CD4-positive, alpha-beta memory T cell (primary cell): ENCODE data around the gene ZNF132. TPM values are rescaled to one million over a fixed set of nuclear protein-coding genes. Genes with fewer than 3 reads are reported as not detected.
A peak's percentile ranks its signal among the peaks of the same experiment; 100 is the strongest.

Source experiments
- CTCF ChIA-PET: fragments of 350-600 bp; sonication (Branson Sonifier 250); formaldehyde crosslinking; loops from one replicate; lab custom pipeline; 2021; ENCODE audit warnings: inconsistent platforms; ENCODE audit not compliant: partially characterized antibody; lab: Charles Lee
- POLR2A ChIA-PET: fragments of 350-600 bp; sonication (Branson Sonifier 250); formaldehyde crosslinking; loops from one replicate; lab custom pipeline; 2021; ENCODE audit not compliant: partially characterized antibody; lab: Charles Lee
- DNase-seq, 5 donors: peaks; one replicate each; pipeline versions ENCODE4 v3.0.0 to v3.0.0-alpha.2; 2020 to 2022; ENCODE audit warnings: mixed read lengths in 1 of 5
- H3K27ac ChIP-seq: one replicate; pipeline ENCODE4 v1.7.0; 2013; ENCODE audit warnings: low read depth, low read length
- H3K27me3 ChIP-seq: 2 replicates; pipeline ENCODE4 v1.7.0; 2013; ENCODE audit warnings: mild to moderate bottlenecking, low read length, moderate library complexity; ENCODE audit not compliant: insufficient read depth
- H3K36me3 ChIP-seq: 2 replicates; pipeline ENCODE4 v1.7.0; 2013; ENCODE audit warnings: mild to moderate bottlenecking, low read length, moderate library complexity; ENCODE audit not compliant: insufficient read depth
- H3K4me1 ChIP-seq: 2 replicates; pipeline ENCODE4 v1.7.0; 2013; ENCODE audit warnings: mild to moderate bottlenecking, low read length, moderate library complexity; ENCODE audit not compliant: insufficient read depth
- H3K4me3 ChIP-seq, 2 donors: one replicate each; pipeline ENCODE4 v1.7.0; 2013; ENCODE audit warnings: low read length in 2 of 2, mild to moderate bottlenecking in 1 of 2
- H3K9me3 ChIP-seq, 2 donors: one replicate each; pipeline ENCODE4 v1.7.0; 2013; ENCODE audit warnings: low read length in 2 of 2, control low read depth in 1 of 2; ENCODE audit not compliant: control insufficient read depth in 1 of 2
- H3K27ac Mint-ChIP-seq, 7 donors: one replicate each; pipeline ENCODE4 v1.8.0; 2020 to 2021; ENCODE audit warnings: mixed read lengths in 7 of 7, mild to moderate bottlenecking in 6 of 7, inconsistent platforms in 3 of 7, moderate library complexity in 3 of 7
- H3K27me3 Mint-ChIP-seq, 2 donors: one replicate each; pipeline ENCODE4 v1.8.0; 2020 to 2021; ENCODE audit warnings: mixed read lengths in 2 of 2
- H3K36me3 Mint-ChIP-seq, 2 donors: one replicate each; pipeline ENCODE4 v1.8.0; 2020 to 2021; ENCODE audit warnings: mixed read lengths in 2 of 2, inconsistent platforms in 1 of 2, mild to moderate bottlenecking in 1 of 2
- H3K4me1 Mint-ChIP-seq, 4 donors: one replicate each; pipeline ENCODE4 v1.8.0; 2020 to 2021; ENCODE audit warnings: mixed read lengths in 4 of 4, mild to moderate bottlenecking in 1 of 4
- H3K4me3 Mint-ChIP-seq, 8 donors: one replicate each; pipeline ENCODE4 v1.8.0; 2020 to 2021; ENCODE audit warnings: mixed read lengths in 8 of 8, mild to moderate bottlenecking in 7 of 8, moderate library complexity in 6 of 8, inconsistent platforms in 3 of 8
- H3K9me3 Mint-ChIP-seq, 8 donors: one replicate each; pipeline ENCODE4 v1.8.0; 2020 to 2021; ENCODE audit warnings: mixed read lengths in 8 of 8, mild to moderate bottlenecking in 5 of 8, inconsistent platforms in 3 of 8, moderate library complexity in 1 of 8
- intact Hi-C: fragments of 100-400 bp; cut with micrococcal nuclease; formaldehyde crosslinking; loops from one replicate; pipeline ENCODE4 v1.15.1; 2023
- polyA plus RNA-seq, 2 donors: library from polyadenylated mRNA; unstranded; fragments of 300-500 nt; fragmentation: Illumina TruSeq; gene quantifications; one replicate each; pipeline ENCODE4 v1.2.3, GENCODE V29; 2021
- total RNA-seq, 2 experiments: library from RNA; stranded (reverse); gene quantifications; one replicate each; pipeline ENCODE4 v1.2.3, GENCODE V29; 2021

The ZNF132 gene
- total and polyA plus RNA-seq, 4 experiments from 2014 or later, result 0.43 to 11.7 (median 5.7) TPM

GRCh38 chr19:58468216-58468839 lies 28.4 kb upstream of the ZNF132 start:
- Histone ChIP-seq H3K36me3 (peaks cover 8% of the 10 kb centered on the region), H3K27ac (no peak overlapping the region), H3K9me3 (no peaks in the 10 kb centered on the region), H3K4me3 (peak overlapping the region in 1 of 2 donors; percentile 9), H3K4me1 (peaks cover 20% of the 10 kb centered on the region), H3K27me3 (no peaks in the 10 kb centered on the region)
- H3K4me1 Mint-ChIP-seq, result peaks cover 14 to 32% (median 22%) of the 10 kb centered on the region in 4 donors
- H3K36me3 Mint-ChIP-seq, result peaks cover 4 to 26% of the 10 kb centered on the region in 2 donors
- H3K27me3 Mint-ChIP-seq, result peaks cover 0 to 1% of the 10 kb centered on the region in 2 donors
- POLR2A ChIA-PET, result interaction anchor here (0.6 to 1.1 kb wide), 2 partner anchors 7 to 75 kb away, joined by 3 read pairs; partner anchors contain the start of gene ZNF446
- DNase-seq, result no peak
- H3K9me3 Mint-ChIP-seq, result no peaks in the 10 kb centered on the region
- peak overlapping the region; percentile 80 to 91 (median 87) for H3K4me3 Mint-ChIP-seq
- H3K27ac Mint-ChIP-seq, result peak overlapping the region; percentile 5 to 93 (median 85)
- CTCF ChIA-PET, result no interaction called here
- intact Hi-C loops, result no loop called here

GRCh38 chr19:58466760-58467589 lies 27.0 kb upstream of the ZNF132 start, which contains the start of gene ZNF324:
Gene ZNF324, plus strand, starts transcription at chr19:58467080. Its CDS starts 2,106 bp downstream, at chr19:58469186.
- H3K4me1 ChIP-seq, result peaks cover 20% of the 10 kb centered on the region
- H3K27ac ChIP-seq, result peak within 1 kb of the TSS; percentile 92
- peaks cover 4% of the 10 kb centered on the region for H3K36me3 ChIP-seq
- POLR2A ChIA-PET, result interaction anchor here (0.6 to 2.0 kb wide), 5 partner anchors 8 to 53 kb away, joined by 3 to 8 read pairs (median 5); partner anchors contain the start of genes ZBTB45, ZNF324B and ZNF446
- H3K27me3 Mint-ChIP-seq, result peaks cover 0 to 1% of the 10 kb centered on the region in 2 donors
- intact Hi-C loops, result loop anchor here (1.0 to 2.0 kb wide), 8 partner anchors 8 to 284 kb away; partner anchors contain the start of genes ZNF132, ZNF274, ZNF324B and ZNF837
- no peaks in the 10 kb centered on the region for H3K27me3 ChIP-seq
- H3K4me1 Mint-ChIP-seq, result peaks cover 14 to 32% (median 22%) of the 10 kb centered on the region in 4 donors
- peak within 1 kb of the TSS; percentile 52 to 83 for H3K4me3 ChIP-seq
- no peaks in the 10 kb centered on the region for H3K9me3 Mint-ChIP-seq
- no peaks in the 10 kb centered on the region for H3K9me3 ChIP-seq
- H3K36me3 Mint-ChIP-seq, result peaks cover under 1 to 15% of the 10 kb centered on the region in 2 donors
- H3K27ac Mint-ChIP-seq, result peak within 1 kb of the TSS; percentile 80 to 93 (median 91)
- CTCF ChIA-PET, result no interaction called here
- peak within 1 kb of the TSS; percentile 82 to 91 (median 87) for H3K4me3 Mint-ChIP-seq
- DNase-seq, result peak; percentile 94 to 96 (median 95)

GRCh38 chr19:58466089-58466759 lies 26.3 kb upstream of the ZNF132 start:
- DNase-seq, result no peak
- Mint-ChIP-seq H3K4me1 (peaks cover 14 to 32% (median 22%) of the 10 kb centered on the region in 4 donors), H3K4me3 (peak overlapping the region; percentile 82 to 91 (median 87)), H3K27ac (peak overlapping the region in 6 of 7 donors; percentile 31 to 92 (median 88)), H3K9me3 (no peaks in the 10 kb centered on the region), H3K27me3 (peaks cover 0 to 1% of the 10 kb centered on the region in 2 donors), H3K36me3 (peaks cover 0 to 15% of the 10 kb centered on the region in 2 donors)
- Histone ChIP-seq H3K4me1 (peaks cover 20% of the 10 kb centered on the region), H3K27ac (no peak overlapping the region), H3K9me3 (no peaks in the 10 kb centered on the region), H3K27me3 (no peaks in the 10 kb centered on the region), H3K4me3 (peak overlapping the region; percentile 47 to 83), H3K36me3 (peaks cover 4% of the 10 kb centered on the region)
- ChIA-PET POLR2A (interaction anchor here (0.5 to 2.0 kb wide), 7 partner anchors 9 to 84 kb away, joined by 3 to 8 read pairs (median 5); partner anchors contain the start of genes TRIM28, ZBTB45, ZNF132 and ZNF324B), CTCF (no interaction called here)
- intact Hi-C loops, result loop anchor here (1.0 to 2.0 kb wide), 6 partner anchors 9 to 283 kb away; partner anchors contain the start of genes ZNF132, ZNF274 and ZNF324B

- H3K4me3 ChIP-seq, result no peak overlapping the region
- H3K36me3 Mint-ChIP-seq, result peaks cover 8 to 9% of the 10 kb centered on the region in 2 donors
- H3K4me3 Mint-ChIP-seq, result no peak overlapping the region
- no peaks in the 10 kb centered on the region for H3K9me3 ChIP-seq
- ChIA-PET POLR2A (no interaction called here), CTCF (no interaction called here)
- no peaks in the 10 kb centered on the region for H3K27me3 ChIP-seq
- intact Hi-C loops, result no loop called here
- peaks cover 0 to 7% (median under 1%) of the 10 kb centered on the region in 4 donors for H3K4me1 Mint-ChIP-seq
- no peak overlapping the region for H3K27ac Mint-ChIP-seq
- H3K4me1 ChIP-seq, result no peaks in the 10 kb centered on the region
- H3K27ac ChIP-seq, result no peak overlapping the region
- peaks cover 0 to 1% of the 10 kb centered on the region in 2 donors for H3K27me3 Mint-ChIP-seq
- peaks cover 0 to 1% (median 0%) of the 10 kb centered on the region in 8 donors for H3K9me3 Mint-ChIP-seq
- peaks cover 4% of the 10 kb centered on the region for H3K36me3 ChIP-seq
- no peak for DNase-seq
These were observed 20.1 kb upstream of the ZNF132 start for GRCh38 chr19:58460039-58460438.

- no peak for DNase-seq
- intact Hi-C loops, result no loop called here
- H3K27ac ChIP-seq, result no peak overlapping the region
- Mint-ChIP-seq H3K27me3 (peaks cover 0 to 2% of the 10 kb centered on the region in 2 donors), H3K27ac (no peak overlapping the region), H3K4me1 (peaks cover 11 to 24% (median 16%) of the 10 kb centered on the region in 4 donors), H3K9me3 (peaks cover 0 to 1% (median 0%) of the 10 kb centered on the region in 8 donors), H3K4me3 (no peak overlapping the region), H3K36me3 (peaks cover 13 to 23% of the 10 kb centered on the region in 2 donors)
- ChIA-PET CTCF (no interaction called here), POLR2A (no interaction called here)
- no peaks in the 10 kb centered on the region for H3K27me3 ChIP-seq
- peaks cover 4% of the 10 kb centered on the region for H3K36me3 ChIP-seq
- peaks cover 2% of the 10 kb centered on the region for H3K4me1 ChIP-seq
- H3K4me3 ChIP-seq, result no peak overlapping the region
- H3K9me3 ChIP-seq, result no peaks in the 10 kb centered on the region
These were observed 16.2 kb upstream of the ZNF132 start for GRCh38 chr19:58456111-58456510.

GRCh38 chr19:58455306-58455705 lies 15.4 kb upstream of the ZNF132 start:
- Histone ChIP-seq H3K27me3 (no peaks in the 10 kb centered on the region), H3K9me3 (no peaks in the 10 kb centered on the region), H3K4me1 (peaks cover 7% of the 10 kb centered on the region), H3K36me3 (peaks cover 4% of the 10 kb centered on the region), H3K27ac (no peak overlapping the region), H3K4me3 (no peak overlapping the region)
- Mint-ChIP-seq H3K36me3 (peaks cover 13 to 24% of the 10 kb centered on the region in 2 donors), H3K9me3 (peaks cover 0 to 3% (median 0%) of the 10 kb centered on the region in 8 donors), H3K27ac (no peak overlapping the region), H3K27me3 (peaks cover 0 to 3% of the 10 kb centered on the region in 2 donors), H3K4me1 (peaks cover 16 to 31% (median 21%) of the 10 kb centered on the region in 4 donors), H3K4me3 (no peak overlapping the region)
- POLR2A ChIA-PET, result no interaction called here
- CTCF ChIA-PET, result no interaction called here
- intact Hi-C loops, result no loop called here
- no peak for DNase-seq
